Testis (tissue), 2 donors: ENCODE results near the gene KCNE1.

Source experiments
- CTCF ChIP-seq, 3 experiments: fragments of 450-650 bp in 2 of 3; fragments of 200-600 bp in 1 of 3; sonication (generic) in 1 of 3; IDR thresholded peaks; one replicate each; pipeline ENCODE4 v1.5.1; 2016 to 2019; ENCODE audit warnings: antibody characterized with exemption in 3 of 3, mild to moderate bottlenecking in 2 of 3, moderate library complexity in 1 of 3
- POLR2A ChIP-seq: fragments of 450-650 bp; IDR thresholded peaks from one replicate; pipeline ENCODE4 v1.6.1; 2017; ENCODE audit warnings: antibody characterized with exemption, mild to moderate bottlenecking, moderate library complexity

GRCh38 chr21:34561806-34562205 is 49.8 kb upstream of the KCNE1 start:
- TF ChIP-seq CTCF (IDR thresholded peaks at IDR 0.05) (no peak), POLR2A (no peak)
